Measurements from ENCODE around the gene COX8A. TPM values are rescaled to one million over a fixed set of nuclear protein-coding genes. Genes with fewer than 3 reads are reported as not detected.

COX8A gene
- total and polyA plus RNA-seq, 2 donors (not counting 1 experiment from before 2014, with no cell fraction given): 99.0 to 244 TPM

- ChIA-PET CTCF (interaction anchor here (1.1 to 2.5 kb wide), 3 partner anchors 19 to 125 kb away, joined by 3 to 10 read pairs (median 3); partner anchors contain the start of gene MARK2), POLR2A (interaction anchor here (0.6 to 1.1 kb wide), 3 partner anchors 85 to 246 kb away, joined by 3 to 9 read pairs (median 6); partner anchors contain the start of gene MARK2)
- Histone ChIP-seq H3K4me2 (replicated peaks; ENCODE audit: low read depth, low read length, poor library complexity, severe bottlenecking) (peak overlapping the region; percentile 97), H4K20me1 (ENCODE audit: control insufficient read depth, insufficient read depth, low read length, poor library complexity, severe bottlenecking) (peaks cover 7% of the 10 kb centered on the region), H3K9ac (ENCODE audit: low read length) (peak overlapping the region; percentile 82), H3K9me3 (ENCODE audit: control extremely low read depth in 1 of 3, control insufficient read depth in 2 of 3, insufficient read depth in 1 of 3, low read length in 2 of 3) (no peaks in the 10 kb centered on the region), H3K27ac (ENCODE audit: low read length in 2 of 2) (peak overlapping the region; percentile 55 to 72), H3K79me2 (ENCODE audit: control insufficient read depth, insufficient read depth, low read length) (peaks cover 40% of the 10 kb centered on the region), H3K27me3 (replicated peaks in 1 of 4; ENCODE audit: control extremely low read depth in 1 of 4, control insufficient read depth in 3 of 4, insufficient read depth in 4 of 4, low read length in 3 of 4) (no peaks in the 10 kb centered on the region), H2AFZ (ENCODE audit: insufficient read depth, low read depth, low read length, poor library complexity, severe bottlenecking) (peak overlapping the region; percentile 74), H3K4me3 (ENCODE audit: control extremely low read depth in 1 of 5, extremely low read depth in 1 of 5, insufficient read depth in 1 of 5, low read depth in 2 of 5, low read length in 4 of 5) (peak overlapping the region; percentile 59 to 98 (median 72)), H3K36me3 (replicated peaks in 1 of 2; ENCODE audit: control extremely low read depth in 1 of 2, control insufficient read depth in 1 of 2, extremely low read depth in 1 of 2, insufficient read depth in 2 of 2, low read length in 1 of 2) (no peaks in the 10 kb centered on the region), H3K4me1 (ENCODE audit: control insufficient read depth in 2 of 2, insufficient read depth in 2 of 2, low read length in 2 of 2) (peaks cover 27 to 35% of the 10 kb centered on the region in 2 donors)
- ATAC-seq (ENCODE audit: low read depth) (no peak), DNase-seq (no peak)
- intact Hi-C loops (cut with micrococcal nuclease): loop anchor here (1.0 to 5.0 kb wide), 4 partner anchors 47 to 372 kb away; partner anchors contain the start of genes OTUB1 and ZFTA
- no peak for TF ChIP-seq CTCF (IDR thresholded peaks at IDR 0.05)
- no peak for TF ChIP-seq EZH2 (IDR thresholded peaks at IDR 0.05; ENCODE audit: borderline replicate concordance, insufficient read depth, low read depth, low read length, poor library complexity, severe bottlenecking)
- Mint-ChIP-seq H3K9me3 (ENCODE audit: insufficient read depth) (no peaks in the 10 kb centered on the region), H3K27ac (peak overlapping the region; percentile 82), H3K4me1 (peaks cover 34% of the 10 kb centered on the region), H3K4me3 (peak overlapping the region; percentile 88), H3K27me3 (no peaks in the 10 kb centered on the region)
- 5% methylated on average over 19 of the region's 26 CpGs for WGBS (ENCODE audit: insufficient coverage)
These were observed 35.0 kb upstream of the COX8A start for GRCh38 chr11:63939397-63939891.

- H3K4me2 ChIP-seq (replicated peaks; ENCODE audit: low read depth, low read length, poor library complexity, severe bottlenecking): peak overlapping the region; percentile 97
- DNase-seq (peak; percentile 66), ATAC-seq (ENCODE audit: low read depth) (no peak)
- H3K9ac ChIP-seq (ENCODE audit: low read length): peak overlapping the region; percentile 15
- peaks cover 17% of the 10 kb centered on the region for H4K20me1 ChIP-seq (ENCODE audit: control insufficient read depth, insufficient read depth, low read length, poor library complexity, severe bottlenecking)
- H3K9me3 Mint-ChIP-seq (ENCODE audit: insufficient read depth): no peaks in the 10 kb centered on the region
- H3K27ac Mint-ChIP-seq: peak overlapping the region; percentile 87
- CTCF ChIA-PET: interaction anchor here (11.7 kb wide), 1 partner anchor 104 kb away, joined by 254 read pairs; the partner anchor contains the start of gene MARK2
- H2AFZ ChIP-seq (ENCODE audit: insufficient read depth, low read depth, low read length, poor library complexity, severe bottlenecking): peak overlapping the region; percentile 65
- POLR2A ChIA-PET: no interaction called here
- no peaks in the 10 kb centered on the region for H3K27me3 Mint-ChIP-seq
- no peak for TF ChIP-seq EZH2 (IDR thresholded peaks at IDR 0.05; ENCODE audit: borderline replicate concordance, insufficient read depth, low read depth, low read length, poor library complexity, severe bottlenecking)
- TF ChIP-seq CTCF (IDR thresholded peaks at IDR 0.05): no peak
- peaks cover 27 to 35% of the 10 kb centered on the region in 2 donors for H3K4me1 ChIP-seq (ENCODE audit: control insufficient read depth in 2 of 2, insufficient read depth in 2 of 2, low read length in 2 of 2)
- intact Hi-C loops (cut with micrococcal nuclease): no loop called here
- no peaks in the 10 kb centered on the region for H3K27me3 ChIP-seq (replicated peaks in 1 of 4; ENCODE audit: control extremely low read depth in 1 of 4, control insufficient read depth in 3 of 4, insufficient read depth in 4 of 4, low read length in 3 of 4)
- H3K4me3 Mint-ChIP-seq: peak overlapping the region; percentile 74
- H3K9me3 ChIP-seq (ENCODE audit: control extremely low read depth in 1 of 3, control insufficient read depth in 2 of 3, insufficient read depth in 1 of 3, low read length in 2 of 3): no peaks in the 10 kb centered on the region
- peaks cover 36% of the 10 kb centered on the region for H3K4me1 Mint-ChIP-seq
- peak overlapping the region; percentile 64 to 81 for H3K27ac ChIP-seq (ENCODE audit: low read length in 2 of 2)
- 40% methylated on average over 2 of the region's 6 CpGs for WGBS (ENCODE audit: insufficient coverage)
- H3K36me3 ChIP-seq (replicated peaks in 1 of 2; ENCODE audit: control extremely low read depth in 1 of 2, control insufficient read depth in 1 of 2, extremely low read depth in 1 of 2, insufficient read depth in 2 of 2, low read length in 1 of 2): no peaks in the 10 kb centered on the region
- H3K4me3 ChIP-seq (ENCODE audit: control extremely low read depth in 1 of 5, extremely low read depth in 1 of 5, insufficient read depth in 1 of 5, low read depth in 2 of 5, low read length in 4 of 5): peak overlapping the region in 1 of 5 experiments; percentile 16
- peaks cover 53% of the 10 kb centered on the region for H3K79me2 ChIP-seq (ENCODE audit: control insufficient read depth, insufficient read depth, low read length)
These were observed 33.6 kb upstream of the COX8A start for GRCh38 chr11:63940786-63941185.
